NCI-H2196 treated with DMSO at 0.1 percent for 48 hours (cell line): Measurements from ENCODE around the gene SLC12A7.
"Not testable (repeated sequence)": the region's sequence is repeated elsewhere in the genome, so short reads cannot be mapped to it uniquely, and the experiment has no call there.

ENCODE experiments used
- DNase-seq: peaks from one replicate; lab custom pipeline; 2025; ENCODE audit not compliant: unreplicated experiment; lab: John Stamatoyannopoulos, UW

Gene SLC12A7

DNA sequence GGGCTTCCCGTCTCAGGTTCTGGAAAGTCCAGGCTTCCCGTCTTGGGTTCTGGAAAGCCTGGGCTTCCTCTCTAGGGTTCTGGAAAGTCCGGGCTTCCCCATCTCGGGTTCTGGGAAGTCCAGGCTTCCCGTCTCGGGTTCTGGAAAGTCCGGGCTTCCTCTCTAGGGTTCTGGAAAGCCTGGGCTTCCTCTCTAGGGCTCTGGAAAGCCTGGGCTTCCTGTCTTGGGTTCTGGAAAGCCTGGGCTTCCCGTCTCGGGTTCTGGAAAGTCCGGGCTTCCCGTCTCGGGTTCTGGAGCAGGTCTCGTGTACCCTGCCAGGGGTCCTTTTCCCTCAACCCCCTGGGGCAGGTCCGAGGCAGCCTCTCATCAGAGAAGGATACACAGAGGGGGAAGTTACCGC lies 28.8 kb downstream of the SLC12A7 start:
- DNase-seq, result not testable (repeated sequence)

DNA sequence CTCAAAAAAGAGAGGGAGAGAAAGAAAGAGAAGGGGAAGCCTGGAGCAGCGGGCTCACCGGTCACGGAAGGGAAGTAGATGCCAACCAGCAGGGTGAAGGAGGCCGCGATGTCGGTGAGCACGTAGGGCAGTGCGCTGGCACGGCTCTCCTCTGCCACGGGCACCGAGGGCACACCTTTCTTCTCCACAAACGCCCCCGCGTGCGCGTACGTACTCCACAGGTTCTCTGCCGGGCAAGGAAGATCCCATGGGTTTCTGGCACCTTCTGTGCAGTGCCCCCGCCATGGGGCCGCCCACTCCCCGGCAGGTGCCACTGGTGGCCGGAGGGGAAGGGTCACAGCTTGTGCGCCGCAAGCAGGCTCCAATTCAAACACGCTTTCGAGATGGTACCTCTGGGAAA lies 30.3 kb downstream of the SLC12A7 start:
- no peak for DNase-seq

DNA sequence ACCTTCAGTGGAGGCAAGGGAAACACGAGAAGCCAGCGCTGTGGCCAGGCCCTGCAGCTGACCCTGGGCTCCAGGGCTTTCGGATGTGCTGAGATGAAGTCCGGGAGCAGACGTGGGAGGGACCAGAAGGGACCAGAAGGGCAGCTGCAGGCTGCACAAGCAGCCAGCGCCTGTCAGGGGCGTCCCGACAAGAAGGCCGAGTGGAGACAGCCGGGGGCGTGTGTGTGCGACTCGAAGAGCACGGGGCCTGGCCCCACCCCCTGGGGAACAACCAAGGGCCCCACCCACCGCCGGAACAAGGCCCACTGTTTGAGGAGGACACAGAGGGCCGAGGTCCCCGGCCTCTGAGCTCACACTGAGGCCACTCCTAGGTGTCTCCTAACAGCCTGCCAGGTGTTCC lies 31.4 kb downstream of the SLC12A7 start:
- DNase-seq, result no peak

DNA sequence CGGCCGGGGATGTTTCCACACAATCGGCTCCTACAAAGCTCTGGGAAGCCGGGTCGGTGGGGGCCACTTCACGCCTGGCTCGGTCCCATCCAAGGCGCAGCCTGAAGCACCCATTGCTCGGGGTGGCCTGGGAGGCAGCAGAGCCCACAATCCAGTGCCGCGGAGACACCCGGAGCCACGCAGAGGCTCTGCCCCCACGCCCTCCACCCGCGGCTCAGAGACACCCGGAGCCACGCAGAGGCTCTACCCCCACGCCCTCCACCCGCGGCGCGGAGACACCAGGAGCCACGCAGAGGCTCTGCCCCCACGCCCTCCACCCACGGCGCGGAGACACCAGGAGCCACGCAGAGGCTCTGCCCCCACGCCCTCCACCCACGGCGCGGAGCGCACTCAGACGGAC lies 31.9 kb downstream of the SLC12A7 start:
- DNase-seq, result no peak

DNA sequence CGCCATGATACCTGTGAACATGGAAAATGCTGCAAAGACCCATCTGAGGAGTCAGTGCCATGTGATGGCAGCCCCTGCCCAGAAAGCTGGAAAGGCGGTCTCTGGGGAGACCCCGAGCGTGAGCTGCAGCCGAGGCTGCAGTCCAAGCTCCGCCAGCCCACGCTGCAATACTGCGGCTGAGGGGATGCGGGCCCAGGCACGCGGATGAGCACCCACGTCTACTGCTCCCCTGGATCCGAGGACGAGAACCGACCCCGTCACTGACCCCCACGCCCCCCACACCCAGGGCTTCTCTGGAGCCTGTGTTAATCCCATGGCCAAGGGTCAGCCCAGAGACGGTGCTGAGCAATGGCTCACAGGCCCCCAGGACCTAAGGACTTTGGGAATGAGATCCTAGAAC lies 32.4 kb downstream of the SLC12A7 start:
- no peak for DNase-seq

DNA sequence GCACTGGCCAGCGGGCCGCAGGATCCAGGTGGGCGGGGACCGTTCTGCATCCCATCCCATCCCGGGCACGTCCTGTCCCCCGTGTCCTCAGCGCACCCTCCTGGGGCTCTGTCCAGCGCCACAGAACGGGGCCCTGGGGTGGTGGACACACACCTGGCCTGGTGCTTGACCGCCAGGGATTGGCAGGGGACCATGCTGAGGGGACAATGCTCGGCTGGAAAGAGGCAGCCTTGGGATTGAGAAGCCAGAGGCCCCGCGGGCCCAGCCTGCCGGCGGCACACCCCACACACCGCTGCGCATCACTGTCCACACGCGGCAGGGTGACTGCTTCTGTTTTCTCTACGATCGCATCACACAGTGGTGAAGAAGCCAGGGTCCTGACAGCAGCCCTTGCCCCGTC lies 33.0 kb downstream of the SLC12A7 start:
- DNase-seq, result no peak

DNA sequence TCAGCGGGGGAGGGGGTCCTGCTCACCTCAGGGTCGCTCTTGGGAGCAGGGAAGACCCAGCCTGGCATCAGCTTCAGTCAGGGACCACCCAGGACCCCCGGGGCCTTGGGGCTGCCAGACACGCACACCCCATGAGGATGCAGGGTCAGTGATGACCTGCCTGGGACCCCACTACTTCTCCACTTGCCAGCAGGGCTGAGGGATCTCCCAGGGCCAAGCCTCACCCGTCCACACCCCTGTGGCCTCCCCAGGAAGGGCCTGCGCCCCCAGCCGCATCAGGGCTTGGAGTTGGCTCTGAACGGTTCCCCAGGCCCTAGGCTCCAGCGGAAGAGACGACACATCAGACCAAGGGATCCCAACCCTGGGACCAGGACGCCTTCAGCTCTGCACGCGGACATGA lies 33.7 kb downstream of the SLC12A7 start:
- no peak for DNase-seq

DNA sequence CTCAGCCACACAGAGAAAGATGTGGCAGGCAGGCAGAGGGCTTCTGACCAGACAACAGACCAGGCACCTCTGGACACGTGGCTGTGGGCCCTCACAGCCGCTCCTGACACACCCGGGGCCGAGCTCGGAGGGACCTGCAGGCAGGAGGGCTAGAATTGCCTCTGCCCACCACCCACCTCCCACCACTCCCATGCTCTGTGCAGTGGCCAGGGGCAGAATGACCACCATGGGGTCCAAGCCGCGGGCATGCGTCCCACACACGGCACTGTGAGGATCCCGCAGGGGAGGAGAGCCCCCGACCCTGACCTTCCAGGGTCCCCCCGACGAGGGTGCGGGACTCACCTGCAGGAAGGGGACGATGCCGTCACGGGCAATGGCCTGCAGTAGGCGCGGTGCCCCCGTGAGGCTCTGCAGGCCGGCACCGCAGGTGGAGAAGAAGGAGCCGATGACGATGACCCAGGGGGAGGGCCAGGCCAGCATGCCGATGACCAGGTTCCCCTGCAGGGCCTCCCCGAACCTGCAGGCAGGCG lies 34.3 kb downstream of the SLC12A7 start:
- no peak for DNase-seq

DNA sequence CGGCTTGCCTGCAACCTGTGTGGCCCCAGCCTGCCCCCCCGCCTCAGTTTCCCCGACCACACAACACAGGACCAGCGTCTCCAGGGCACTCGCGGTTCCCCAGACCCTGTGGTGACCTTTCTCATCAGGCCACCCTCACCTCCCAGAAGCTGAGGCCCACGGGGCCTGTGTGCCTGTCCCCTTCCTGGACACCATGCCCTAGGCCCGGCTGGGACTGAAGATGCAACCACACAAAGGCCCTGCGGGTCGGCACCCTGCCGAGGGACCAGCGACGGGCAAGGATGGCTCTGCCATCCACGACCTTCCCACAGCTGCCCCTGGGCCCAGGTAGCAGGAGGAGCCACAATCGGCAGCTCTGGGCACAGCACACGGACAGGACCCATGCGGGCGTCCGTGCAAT lies 34.8 kb downstream of the SLC12A7 start:
- DNase-seq, result no peak

DNA sequence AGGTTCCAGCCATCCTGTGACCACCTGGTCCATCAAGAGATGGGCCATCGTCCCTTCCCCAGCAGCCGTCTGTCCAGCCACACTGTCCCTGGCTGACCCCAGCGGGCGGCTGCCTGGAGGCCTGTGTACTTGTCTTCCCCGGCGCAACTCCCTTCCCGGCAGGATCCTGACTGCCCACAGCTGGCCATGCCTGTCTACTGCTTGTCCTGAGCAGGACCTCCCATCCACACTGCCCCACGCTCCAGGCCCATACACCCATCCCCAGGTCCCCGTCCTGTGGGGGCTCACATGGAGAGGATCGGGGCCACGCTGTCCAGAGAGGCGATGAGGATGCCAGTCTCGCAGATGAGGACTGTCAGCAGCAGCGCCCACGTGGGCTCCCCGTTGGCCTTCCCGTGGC lies 35.5 kb downstream of the SLC12A7 start:
- DNase-seq, result no peak

DNA sequence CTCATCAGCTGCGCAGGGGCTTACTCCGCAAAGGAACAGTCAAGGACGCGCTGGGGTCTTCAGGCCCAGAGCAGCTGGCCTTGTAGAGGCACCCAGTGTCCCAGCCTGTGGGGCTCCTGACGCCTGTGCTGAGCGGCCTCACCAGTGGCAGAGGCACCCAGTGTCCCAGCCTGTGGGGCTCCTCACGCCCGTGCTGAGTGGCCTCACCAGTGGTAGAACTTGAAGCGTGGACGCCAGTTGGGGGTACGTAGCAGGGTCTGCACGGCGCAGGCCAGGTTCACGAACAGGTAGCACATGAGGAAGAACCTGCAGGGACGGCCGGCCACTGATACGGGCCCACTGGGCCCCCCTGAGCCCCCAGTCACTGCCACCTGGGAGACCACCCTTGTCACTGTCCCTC lies 35.9 kb downstream of the SLC12A7 start:
- DNase-seq, result no peak

DNA sequence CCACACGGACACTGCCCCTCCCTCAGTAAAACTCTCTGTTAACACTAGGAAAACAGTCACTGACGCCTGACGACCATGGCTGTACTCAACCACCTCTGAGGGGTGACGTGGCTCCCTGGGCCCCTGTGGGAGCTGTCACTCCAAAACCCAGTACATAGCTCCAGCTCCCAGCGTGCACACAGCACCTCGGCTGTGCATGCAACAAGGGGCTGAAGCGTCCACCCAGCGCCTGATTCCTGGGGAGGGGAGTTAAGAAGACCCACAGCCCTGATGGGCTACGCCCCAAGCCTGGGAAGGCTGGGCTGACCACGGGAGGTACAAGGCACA lies 36.3 kb downstream of the SLC12A7 start:
- DNase-seq, result no peak

DNA sequence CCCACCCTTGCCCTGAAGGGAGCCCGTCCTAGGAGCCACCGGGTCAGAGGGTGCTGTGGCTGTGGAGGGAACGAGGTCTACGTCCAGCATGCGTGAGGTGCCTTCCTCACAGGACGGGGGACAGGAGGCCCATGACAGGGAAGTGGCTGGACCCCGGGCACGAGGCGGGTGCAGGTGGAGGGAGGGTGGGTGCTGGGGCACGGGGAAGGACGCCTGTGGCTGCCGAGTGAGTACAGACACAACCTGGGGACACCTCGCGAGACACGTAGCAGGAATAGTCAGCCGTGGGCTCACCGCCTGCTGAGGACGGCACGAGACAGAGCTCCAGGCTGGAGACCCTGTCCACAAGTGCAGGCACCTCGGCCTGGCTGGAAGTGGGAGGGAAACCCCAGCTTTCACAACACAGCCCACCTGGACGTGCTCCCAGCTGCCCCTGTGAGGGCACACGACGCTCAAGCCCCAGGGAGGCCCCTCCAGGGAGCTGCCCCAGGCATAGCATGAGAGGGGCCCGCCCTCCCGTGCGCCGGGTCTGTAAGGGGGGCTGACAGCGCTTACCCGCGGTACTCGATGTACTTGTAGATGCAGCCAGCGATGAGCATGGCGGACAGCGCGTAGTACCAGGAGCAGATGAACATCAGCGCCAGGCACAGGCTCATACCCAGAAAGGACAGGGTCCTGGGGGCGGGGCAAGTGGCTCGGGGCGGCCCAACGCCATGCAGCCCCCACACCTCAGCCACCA lies 36.9 kb downstream of the SLC12A7 start:
- no peak for DNase-seq

DNA sequence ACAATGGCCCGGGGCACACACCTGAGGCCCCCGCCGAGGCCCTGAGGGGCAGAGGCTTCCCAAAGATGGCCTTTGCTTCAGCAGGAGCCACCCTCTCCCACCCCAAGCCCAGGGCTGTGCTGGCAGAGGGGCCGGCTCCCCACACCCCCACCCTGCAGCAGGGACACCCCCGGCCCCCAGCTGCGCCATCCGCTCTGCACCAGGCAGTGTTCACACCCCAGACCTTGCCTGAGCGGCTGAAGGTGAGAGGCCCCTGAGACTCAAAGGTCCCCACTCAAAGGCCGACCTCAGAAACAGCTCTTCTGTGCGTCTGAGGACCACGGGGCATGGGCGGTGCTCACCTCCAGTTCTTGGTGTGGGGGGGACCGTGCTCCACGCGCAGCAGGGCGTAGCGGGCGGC lies 37.6 kb downstream of the SLC12A7 start:
- DNase-seq, result no peak

DNA sequence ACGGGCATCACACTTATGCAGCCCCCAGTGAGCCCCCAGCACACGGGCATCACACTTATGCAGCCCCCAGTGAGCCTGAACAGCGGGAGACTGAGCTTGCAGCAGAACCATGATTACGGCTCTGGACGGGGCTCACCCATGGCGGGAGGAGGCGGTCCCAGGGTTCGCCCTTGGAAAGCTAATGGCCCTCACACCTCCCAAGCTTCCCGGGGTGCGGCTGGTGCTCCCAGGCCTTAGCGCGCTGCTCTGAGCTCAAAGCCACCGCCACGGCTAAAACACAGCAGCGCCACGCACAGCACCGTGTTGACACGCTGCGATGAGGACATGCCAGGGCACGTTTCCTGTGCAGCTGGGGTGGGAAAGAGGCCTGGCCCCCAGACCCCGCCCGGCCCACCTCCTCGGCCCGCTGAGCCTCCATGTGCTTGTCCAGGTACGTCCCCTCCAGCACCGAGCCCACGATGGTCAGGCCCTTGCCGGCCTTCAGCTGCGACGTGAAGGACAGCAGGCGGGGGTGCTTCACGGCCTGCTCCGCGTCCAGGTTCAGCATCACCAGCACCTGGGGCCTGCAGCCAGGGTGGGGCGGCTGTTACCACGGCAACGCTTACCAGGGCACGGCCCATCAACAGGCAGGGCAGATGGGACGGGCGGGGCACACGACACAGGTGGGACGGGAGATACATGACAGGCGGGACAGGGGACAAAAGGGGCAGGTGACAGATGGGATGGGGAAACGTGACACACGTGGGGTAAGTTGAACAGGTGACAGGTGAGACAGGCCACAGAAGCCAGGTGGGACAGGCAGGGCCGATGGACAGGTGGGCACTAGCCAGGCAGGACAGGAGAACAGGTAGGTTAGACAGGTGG lies 38.4 kb downstream of the SLC12A7 start:
- DNase-seq, result no peak

DNA sequence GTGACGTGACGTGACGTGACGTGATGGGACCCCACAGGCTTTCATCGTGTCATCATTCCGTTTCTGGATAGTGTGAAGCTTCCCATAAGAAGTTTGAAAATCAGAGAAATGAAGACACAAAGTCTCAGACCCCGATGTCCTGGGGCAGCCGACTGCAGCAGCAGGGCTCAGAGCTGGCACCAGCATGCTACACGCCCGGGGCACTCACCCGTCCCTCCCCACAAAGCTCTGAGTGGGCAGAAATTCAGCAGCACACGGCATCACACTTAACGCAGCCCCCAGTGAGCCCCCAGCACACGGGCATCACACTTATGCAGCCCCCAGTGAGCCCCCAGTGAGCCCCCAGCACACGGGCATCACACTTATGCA lies 42.2 kb downstream of the SLC12A7 start:
- no peak for DNase-seq

DNA sequence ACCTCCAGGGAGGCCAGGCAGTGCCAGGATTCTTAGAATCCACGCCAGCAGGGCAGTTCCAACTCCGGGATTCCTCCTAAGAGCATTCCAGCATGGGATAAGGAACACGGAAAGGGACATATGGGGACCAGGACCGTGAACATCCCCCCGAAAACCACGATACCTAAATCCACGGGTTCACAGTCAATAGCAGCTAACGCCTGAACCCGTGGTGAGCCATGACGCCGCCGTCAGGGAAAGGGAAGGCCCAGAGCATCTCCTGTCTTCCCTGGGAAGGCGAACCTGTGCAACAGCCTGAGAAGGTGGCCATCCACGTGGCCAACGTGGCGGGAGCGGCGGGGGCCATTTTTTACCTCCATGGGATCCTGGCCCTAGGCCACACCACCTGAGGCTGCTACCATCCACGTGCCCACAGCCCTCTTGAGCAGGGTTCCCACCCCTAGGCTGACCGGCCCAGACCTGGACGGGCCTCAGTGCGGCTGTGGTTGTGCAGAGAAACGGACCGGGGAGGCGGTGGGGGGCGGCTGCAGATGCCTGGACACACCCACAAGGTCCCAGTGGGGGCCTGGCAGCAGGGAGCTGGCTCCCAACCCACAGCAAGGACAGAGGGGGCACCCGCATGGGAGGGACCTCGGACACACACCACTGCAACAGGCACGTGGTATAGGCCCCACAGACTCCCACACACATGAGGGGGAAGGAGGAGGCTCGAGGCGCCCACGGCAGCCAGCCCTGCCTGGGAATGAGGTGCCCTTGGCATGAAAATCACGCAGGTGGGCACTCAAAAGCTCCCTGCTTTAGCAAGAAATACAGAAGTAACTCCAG lies 42.8 kb downstream of the SLC12A7 start:
- no peak for DNase-seq

DNA sequence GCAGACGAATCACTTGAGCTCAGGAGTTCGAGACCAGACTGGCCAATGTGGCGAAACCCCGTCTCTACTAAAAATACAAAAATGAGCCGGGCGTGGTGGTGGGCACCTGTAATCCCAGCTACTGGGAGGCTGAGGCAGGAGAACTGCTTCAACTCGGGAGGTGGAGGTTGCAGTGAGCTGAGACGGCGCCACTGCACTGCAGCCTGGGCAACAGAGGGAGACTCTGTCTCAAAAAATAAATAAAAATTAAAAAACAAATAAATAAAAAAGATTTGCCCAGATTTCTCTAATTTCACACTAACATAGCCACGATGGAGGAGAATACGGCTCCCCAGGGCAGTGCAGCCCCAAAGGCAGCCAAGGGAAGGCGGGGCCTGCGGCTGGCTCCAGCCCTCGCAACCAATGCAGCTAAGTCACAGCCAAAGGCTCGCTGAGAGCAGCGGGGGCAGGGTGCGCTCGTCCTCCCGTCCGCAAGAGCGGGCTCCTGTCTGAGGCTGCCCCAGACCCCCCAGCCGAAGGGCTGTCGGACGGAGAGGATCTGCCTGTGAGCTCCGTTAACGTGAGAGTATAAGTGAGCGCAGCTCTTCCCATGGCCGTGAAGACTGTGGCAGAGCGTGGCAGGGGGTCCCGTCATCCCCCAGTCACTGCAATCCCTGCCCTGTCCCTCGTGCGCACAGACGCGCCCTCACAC lies 43.5 kb downstream of the SLC12A7 start:
- DNase-seq, result no peak

DNA sequence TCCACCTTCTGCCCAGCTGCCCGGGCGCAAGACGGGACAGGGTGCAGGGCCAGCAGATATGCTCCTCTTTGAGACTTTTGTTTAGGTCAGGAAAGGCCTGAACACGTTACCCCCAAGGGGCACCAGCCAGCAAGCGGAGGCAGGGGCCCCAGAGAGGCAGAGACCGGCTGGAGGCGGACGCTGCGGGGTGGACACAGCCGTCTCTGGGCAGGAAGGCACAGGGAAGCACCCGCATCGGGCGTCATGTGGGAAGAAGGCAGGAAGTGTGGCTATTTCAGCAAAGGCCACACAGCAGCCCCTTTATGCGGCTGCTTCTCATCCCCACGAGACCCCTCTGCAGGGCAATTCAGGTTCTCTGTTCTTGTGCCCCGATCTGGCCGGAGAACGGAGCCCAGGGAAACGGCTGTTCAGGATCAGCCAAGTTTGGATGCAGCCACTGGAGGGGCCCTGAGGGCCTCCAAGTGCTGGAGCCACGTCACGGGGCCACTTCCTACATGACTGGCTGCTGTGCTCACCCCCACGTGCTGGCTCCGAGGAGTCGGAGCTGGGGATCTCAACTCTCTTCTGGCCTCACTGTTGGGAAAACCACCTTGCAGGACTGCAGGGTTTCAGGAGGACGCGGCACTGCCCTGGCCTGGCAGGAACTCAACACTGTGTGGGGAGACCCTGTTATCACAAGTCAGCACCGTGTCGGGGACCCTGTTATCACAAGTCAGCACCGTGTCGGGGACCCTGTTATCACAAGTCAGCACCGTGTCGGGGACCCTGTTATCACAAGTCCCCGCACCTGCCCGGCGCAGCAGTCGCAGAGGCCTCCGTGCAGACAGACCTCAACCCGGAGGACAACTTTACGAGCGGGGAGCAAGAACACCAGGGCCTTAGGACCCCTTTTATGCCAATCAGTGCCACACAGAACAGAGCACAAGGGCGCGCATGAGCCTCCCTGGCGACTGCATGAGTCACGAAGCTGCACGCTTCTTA lies 44.4 kb downstream of the SLC12A7 start:
- DNase-seq, result no peak

DNA sequence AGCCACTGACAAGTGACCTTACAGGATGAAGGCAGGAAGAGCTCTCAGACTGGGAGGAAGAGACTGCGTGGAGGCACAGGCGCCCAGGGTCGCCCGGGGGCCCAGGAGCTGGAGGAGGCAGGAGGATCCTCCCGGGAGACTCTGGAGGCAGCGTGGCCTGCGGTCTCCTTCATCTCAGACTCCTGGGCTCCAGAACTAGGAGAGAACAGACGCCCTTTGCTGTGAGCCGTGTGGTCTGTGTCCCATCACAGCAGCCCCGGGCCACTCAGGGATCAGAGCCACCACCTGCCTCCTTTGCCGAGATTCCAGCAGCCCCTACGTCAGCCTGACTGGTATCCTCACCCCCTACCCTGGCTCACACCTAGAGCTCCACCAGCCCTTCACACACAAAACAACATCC lies 45.2 kb downstream of the SLC12A7 start:
- no peak for DNase-seq
